Bronchial epithelial cell (primary cell): ENCODE results near the gene MEG3. TPM values are rescaled to one million over a fixed set of nuclear protein-coding genes. Genes with fewer than 3 reads are reported as not detected.

Experiments used
- DNase-seq: peaks from one replicate; pipeline ENCODE4 v3.0.0-alpha.2; 2010; ENCODE audit warnings: low read depth
- FAIRE-seq: peaks from 2 replicates; lab custom pipeline; 2011; peaks lifted over from hg19 to GRCh38; lab: Jason Lieb, UNC
- H3K27me3 ChIP-seq: 2 replicates; pipeline ENCODE4 v1.5.1; 2011; ENCODE audit warnings: low read length; ENCODE audit not compliant: control insufficient read depth, insufficient read depth
- H3K36me3 ChIP-seq: 2 replicates; pipeline ENCODE4 v1.5.1; 2011; ENCODE audit warnings: low read length; ENCODE audit not compliant: control insufficient read depth, insufficient read depth
- H3K4me3 ChIP-seq: 2 replicates; pipeline ENCODE4 v1.5.1; 2011; ENCODE audit warnings: mild to moderate bottlenecking, low read depth, low read length, control low read depth
- CTCF ChIP-seq: IDR thresholded peaks from 2 replicates; pipeline ENCODE4 v1.5.1; 2011; ENCODE audit warnings: mild to moderate bottlenecking, moderate library complexity, low read length, control low read depth, inconsistent platforms; ENCODE audit not compliant: insufficient read depth, severe bottlenecking
- total RNA-seq: library from RNA; depleted of rRNA; stranded (reverse); fragments of >200 nt; gene quantifications from 2 replicates; pipeline ENCODE4 v1.2.1, GENCODE V29; 2014

MEG3 gene
- total RNA-seq, 1 donor from 2014 or later = 3.7 TPM

- Histone ChIP-seq H3K4me3 (no peak overlapping the region), H3K36me3 (no peaks in the 10 kb centered on the region), H3K27me3 (peaks cover 4% of the 10 kb centered on the region)
- DNase-seq = no peak
- no peak for TF ChIP-seq CTCF
- no peak for FAIRE-seq
These were observed 46.8 kb upstream of the MEG3 start for GRCh38 chr14:100778951-100779690.

- Histone ChIP-seq H3K27me3 (peaks cover 4% of the 10 kb centered on the region), H3K4me3 (no peak overlapping the region), H3K36me3 (no peaks in the 10 kb centered on the region)
- no peak for TF ChIP-seq CTCF
- DNase-seq (no peak), FAIRE-seq (no peak)
These were observed 46.2 kb upstream of the MEG3 start for GRCh38 chr14:100779691-100780080.

- no peak for DNase-seq
- no peak for FAIRE-seq
- Histone ChIP-seq H3K36me3 (no peaks in the 10 kb centered on the region), H3K27me3 (peaks cover 4% of the 10 kb centered on the region), H3K4me3 (no peak overlapping the region)
- TF ChIP-seq CTCF = no peak
These were observed 45.7 kb upstream of the MEG3 start for GRCh38 chr14:100780246-100780645.

- FAIRE-seq = no peak
- Histone ChIP-seq H3K4me3 (no peak overlapping the region), H3K36me3 (no peaks in the 10 kb centered on the region), H3K27me3 (peaks cover 6% of the 10 kb centered on the region)
- no peak for TF ChIP-seq CTCF
- DNase-seq = no peak
These were observed 45.1 kb upstream of the MEG3 start for GRCh38 chr14:100780646-100781355.

- no peaks in the 10 kb centered on the region for H3K36me3 ChIP-seq
- no peak for TF ChIP-seq CTCF
- FAIRE-seq = no peak
These were observed 44.0 kb upstream of the MEG3 start for GRCh38 chr14:100781952-100782351.

More at GRCh38 chr14:100781952-100782351, 44.0 kb upstream of the MEG3 start:
- Histone ChIP-seq H3K4me3 (no peak overlapping the region), H3K27me3 (peaks cover 6% of the 10 kb centered on the region)
- no peak for DNase-seq
